GM13977 (cell line): ENCODE measurements around the gene TRPV3.

Source experiments
- DNase-seq: peaks from one replicate; pipeline ENCODE4 v3.0.0; 2012; ENCODE audit warnings: low spot score
- CTCF ChIP-seq: IDR thresholded peaks from 2 replicates; pipeline ENCODE4 v1.5.1; 2012; ENCODE audit warnings: mild to moderate bottlenecking, control low read depth; ENCODE audit not compliant: insufficient read depth; ENCODE audit errors: extremely low read depth, missing control alignments
- in situ Hi-C: fragments of 300-500 bp; cut with MboI; formaldehyde crosslinking; loops from one replicate; pipeline ENCODE4 v1.12.0; 2022; ENCODE audit warnings: low sequenced_read_pairs, low pct_unique_long_range_greater_than_20kb, mixed read lengths, inconsistent platforms; ENCODE audit not compliant: unreplicated experiment

TRPV3 gene

GRCh38 chr17:3555189-3555796, 2.3 kb downstream of the TRPV3 start:
- no peak for TF ChIP-seq CTCF
- DNase-seq: no peak
- in situ Hi-C loops: no loop called here

GRCh38 chr17:3554440-3554839, 3.2 kb downstream of the TRPV3 start:
- no peak for TF ChIP-seq CTCF
- in situ Hi-C loops: no loop called here
- no peak for DNase-seq

GRCh38 chr17:3553419-3554401, 3.9 kb downstream of the TRPV3 start:
- DNase-seq: no peak
- in situ Hi-C loops: no loop called here
- no peak for TF ChIP-seq CTCF

- in situ Hi-C loops: no loop called here
- DNase-seq: no peak
- TF ChIP-seq CTCF: no peak
Observed at GRCh38 chr17:3552916-3553315, 4.7 kb downstream of the TRPV3 start.

GRCh38 chr17:3551189-3551588, 6.4 kb downstream of the TRPV3 start:
- no peak for TF ChIP-seq CTCF
- DNase-seq: no peak
- in situ Hi-C loops: no loop called here

GRCh38 chr17:3549610-3550162, 7.9 kb downstream of the TRPV3 start:
- no peak for TF ChIP-seq CTCF
- DNase-seq: no peak
- in situ Hi-C loops: no loop called here
